ENCODE data around the gene GPR137B.

DNA sequence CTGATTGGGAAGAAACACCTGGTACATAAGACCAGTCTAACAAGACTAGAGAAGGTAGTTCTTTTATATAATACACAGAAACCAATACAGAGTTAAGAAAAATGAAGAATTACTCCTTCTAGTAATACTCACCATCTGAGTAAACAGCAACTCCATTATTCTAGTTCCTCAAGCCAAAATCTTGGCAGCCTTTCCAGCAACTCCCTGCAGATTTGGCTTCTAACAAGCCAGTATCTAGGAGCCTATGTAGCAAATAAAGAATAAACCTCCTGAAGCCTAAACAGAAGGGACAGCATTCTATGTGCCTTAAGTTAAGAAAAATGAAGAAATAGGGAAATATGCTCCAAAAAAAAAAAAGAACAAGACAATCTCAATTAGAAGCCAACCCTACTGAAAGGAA is 114.9 kb downstream of the GPR137B start:
- TF ChIP-seq SUZ12 (IDR thresholded peaks at IDR 0.05; ENCODE audit: extremely low read depth, insufficient read depth, insufficient read length) (no peak), ZNF274 (IDR thresholded peaks at IDR 0.05; ENCODE audit: low read depth, low read length) (no peak), YY1 (IDR thresholded peaks at IDR 0.05; ENCODE audit: insufficient read depth, insufficient read length) (no peak)
